Skeletal muscle cell (primary cell): ENCODE results near the gene TKT.
"Not testable (repeated sequence)": the region's sequence is repeated elsewhere in the genome, so short reads cannot be mapped to it uniquely, and the experiment has no call there.

ENCODE experiments used
- DNase-seq: peaks from one replicate; pipeline ENCODE4 v3.0.0-alpha.2; 2010; ENCODE audit warnings: low read depth
- H3K4me3 ChIP-seq: 2 replicates; pipeline ENCODE4 v1.5.1; 2011; ENCODE audit warnings: low read depth, mild to moderate bottlenecking, control low read depth, low read length, moderate library complexity

TKT gene

GRCh38 chr3:53261712-53262111 is 5.9 kb upstream of the TKT start:
- no peak overlapping the region for H3K4me3 ChIP-seq
- DNase-seq = no peak

- no peak for DNase-seq
- no peak overlapping the region for H3K4me3 ChIP-seq
These were observed 4.5 kb upstream of the TKT start for GRCh38 chr3:53260286-53260785.

DNA sequence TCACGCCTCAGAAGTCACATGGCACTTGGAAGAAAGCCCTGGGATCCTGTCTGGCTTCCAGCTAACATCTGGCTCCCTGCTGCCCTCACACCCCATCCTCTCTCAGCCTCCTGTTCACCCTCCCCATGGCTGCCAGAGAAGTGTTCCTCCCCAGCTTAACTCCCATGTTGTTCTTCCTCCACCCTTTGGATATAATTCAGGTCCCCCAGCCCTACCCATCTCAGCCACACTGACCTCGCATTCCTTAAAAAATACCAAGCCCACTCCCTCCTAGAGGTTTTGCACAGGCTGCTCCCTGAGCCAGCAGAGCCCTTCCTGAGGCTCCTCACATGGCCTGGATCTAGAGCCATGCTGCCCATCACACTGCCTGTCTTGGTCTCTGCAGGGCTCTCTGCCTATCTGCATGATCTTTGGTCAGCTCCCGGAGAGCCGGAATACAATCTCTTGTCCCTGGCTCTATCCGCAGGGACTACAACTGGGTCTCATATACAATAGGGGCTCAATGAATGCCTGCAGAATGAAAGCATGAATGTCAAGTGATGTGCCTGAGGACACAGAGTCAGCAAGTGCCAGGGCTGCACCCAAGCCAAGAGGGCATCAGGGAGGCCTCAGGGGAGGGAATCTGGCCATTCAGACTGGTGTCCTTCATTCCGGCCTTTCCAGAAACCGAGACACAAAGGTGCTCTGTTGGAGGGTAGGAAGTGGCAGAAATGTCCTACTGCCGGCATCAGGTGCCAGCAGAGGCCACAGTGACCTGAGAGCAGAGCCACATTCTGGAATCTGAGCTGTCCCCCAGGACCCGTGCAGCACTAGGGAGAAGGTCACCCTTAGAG is 3.8 kb upstream of the TKT start:
- DNase-seq = no peak
- H3K4me3 ChIP-seq = no peak overlapping the region

- DNase-seq = no peak
- no peak overlapping the region for H3K4me3 ChIP-seq
These were observed 3.0 kb upstream of the TKT start for GRCh38 chr3:53258600-53259426.

- H3K4me3 ChIP-seq = no peak overlapping the region
- DNase-seq = no peak
These were observed 1.6 kb upstream of the TKT start for GRCh38 chr3:53257465-53257864.

- no peak overlapping the region for H3K4me3 ChIP-seq
These were observed 858 bp upstream of the TKT start for GRCh38 chr3:53256704-53257055.

GRCh38 chr3:53255423-53255774 is 423 bp downstream of the TKT start:
- H3K4me3 ChIP-seq = peak overlapping the region; percentile 83
- no peak for DNase-seq

More at GRCh38 chr3:53256704-53257055, 858 bp upstream of the TKT start:
- no peak for DNase-seq

DNA sequence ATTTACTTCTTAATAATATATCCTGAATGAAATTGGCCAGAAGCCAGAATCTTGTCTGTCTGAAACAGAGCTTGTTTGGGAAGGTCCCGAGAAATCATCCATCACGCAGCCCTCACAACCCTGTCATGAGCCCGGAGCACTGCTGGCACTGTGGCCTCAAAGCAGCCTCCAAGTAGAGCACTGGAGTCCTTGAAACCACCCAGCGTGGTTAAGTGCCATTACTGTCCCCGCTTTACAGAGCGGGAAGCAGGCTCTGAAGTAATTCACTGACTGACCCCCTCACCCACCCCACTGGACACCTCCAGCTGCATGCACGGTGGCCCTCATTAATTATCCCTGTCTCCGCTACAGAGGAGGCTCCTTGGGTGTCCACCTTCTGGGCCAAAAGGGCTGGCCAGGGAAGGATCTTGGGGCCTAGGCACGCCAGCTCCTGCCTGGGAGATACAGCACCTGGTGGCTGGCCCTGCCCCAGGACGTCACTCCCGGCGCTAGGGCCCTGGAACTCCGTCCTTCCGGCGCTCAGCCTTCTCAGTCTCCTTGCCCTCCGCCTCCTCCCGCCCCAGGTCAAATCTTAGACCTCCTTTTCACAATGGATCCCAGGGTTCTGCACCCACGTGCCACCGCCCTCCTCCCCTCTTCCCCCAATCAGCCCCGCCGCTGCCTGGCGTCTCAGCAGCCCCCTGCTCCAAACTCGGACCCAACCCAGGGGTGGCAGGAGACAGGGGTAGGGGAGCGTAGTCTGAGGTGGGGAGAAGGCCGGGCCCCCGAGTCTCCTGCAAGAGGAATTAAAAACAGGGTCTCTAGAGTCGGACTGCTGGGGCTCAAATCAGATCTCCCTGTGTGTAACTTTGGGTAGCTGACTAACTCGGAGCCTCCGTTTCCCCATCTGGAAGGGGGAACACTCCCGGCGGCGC is 1.1 kb downstream of the TKT start:
- H3K4me3 ChIP-seq = peak overlapping the region; percentile 83
- no peak for DNase-seq

DNA sequence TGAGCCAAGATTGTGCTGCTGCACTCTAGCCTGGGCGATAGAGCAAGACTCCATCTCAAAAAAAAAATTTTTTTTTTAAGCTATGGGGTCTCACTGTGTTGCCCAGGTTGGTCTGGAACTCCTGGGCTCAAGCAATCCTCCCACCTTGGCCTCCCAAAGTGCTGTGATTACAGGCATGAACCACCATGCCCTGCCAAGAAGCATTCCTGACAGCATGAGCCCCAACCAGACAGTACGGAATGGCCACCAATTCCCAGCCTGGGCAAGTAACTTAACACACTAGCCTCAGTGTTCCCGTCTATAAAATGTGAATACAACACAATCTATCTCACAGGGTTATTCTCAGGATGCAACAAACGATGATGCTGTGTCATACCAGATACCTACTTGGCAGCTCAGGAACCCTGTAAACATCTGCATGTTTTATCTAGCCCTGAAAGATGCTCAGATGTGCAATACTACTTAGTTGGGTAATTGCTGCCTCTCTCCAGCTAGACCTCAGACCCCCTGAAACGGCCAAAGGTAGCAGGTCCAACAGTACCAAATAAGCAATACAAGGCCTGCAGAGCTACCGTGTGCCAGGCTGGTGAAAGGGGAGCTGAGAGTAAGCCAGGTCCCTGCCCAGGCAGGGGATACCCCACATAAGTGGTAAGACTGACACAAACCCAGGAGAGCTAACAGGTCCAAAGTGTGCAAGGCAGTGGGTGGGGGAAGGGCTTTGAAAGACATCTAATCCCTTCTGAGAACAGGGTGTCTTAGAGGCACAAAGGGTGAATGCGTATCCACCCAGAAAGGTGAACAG is 1.9 kb downstream of the TKT start:
- peak overlapping the region; percentile 83 for H3K4me3 ChIP-seq

GRCh38 chr3:53252947-53253322 is 2.9 kb downstream of the TKT start:
- peak overlapping the region; percentile 83 for H3K4me3 ChIP-seq
- not testable (repeated sequence) for DNase-seq

More for the DNA sequence above, 1.9 kb downstream of the TKT start:
- no peak for DNase-seq

- peak overlapping the region; percentile 83 for H3K4me3 ChIP-seq
- DNase-seq = no peak
These were observed 3.5 kb downstream of the TKT start for GRCh38 chr3:53252096-53252946.

GRCh38 chr3:53250881-53251605 is 4.8 kb downstream of the TKT start:
- peak overlapping the region; percentile 5 for H3K4me3 ChIP-seq
- DNase-seq = no peak

DNA sequence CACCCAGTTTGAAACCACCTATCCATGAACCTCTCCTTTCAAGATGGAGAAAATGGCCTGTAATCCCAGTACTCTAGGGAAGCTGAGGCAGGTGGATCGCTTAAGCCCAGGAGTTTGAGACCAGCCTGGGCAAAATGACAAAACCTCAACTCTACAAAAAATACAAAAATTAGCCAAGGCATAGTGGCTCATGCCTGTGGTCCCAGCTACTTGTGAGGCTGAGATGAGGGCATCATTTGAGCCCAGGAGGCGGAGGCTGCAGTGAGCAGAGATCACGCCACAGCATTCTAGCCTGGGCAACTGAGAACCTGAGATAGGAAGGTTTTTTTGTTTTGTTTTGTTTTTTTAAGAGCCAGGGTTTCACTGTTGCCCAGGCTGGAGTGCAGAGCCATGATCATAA is 5.4 kb downstream of the TKT start:
- H3K4me3 ChIP-seq = no peak overlapping the region
- DNase-seq = no peak

DNA sequence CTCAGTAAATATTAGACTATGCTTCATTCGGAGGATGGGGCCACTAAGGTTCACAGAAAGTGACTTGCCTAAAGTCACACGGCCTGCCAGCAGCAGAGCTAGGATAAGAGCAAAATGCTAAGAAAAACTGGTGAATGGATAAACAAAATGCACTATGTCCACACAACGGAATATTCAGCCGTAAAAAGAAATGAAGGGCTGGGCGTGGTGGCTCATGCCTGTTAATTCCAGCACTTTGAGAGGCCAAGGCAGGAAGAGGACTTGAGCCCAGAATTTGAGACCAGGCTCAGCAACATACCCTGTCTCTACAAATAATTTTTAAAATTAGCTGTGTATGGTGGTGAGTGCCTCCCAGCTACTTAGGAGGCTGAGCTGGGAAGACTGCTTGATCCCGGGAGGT is 7.7 kb downstream of the TKT start:
- H3K4me3 ChIP-seq = no peak overlapping the region

DNA sequence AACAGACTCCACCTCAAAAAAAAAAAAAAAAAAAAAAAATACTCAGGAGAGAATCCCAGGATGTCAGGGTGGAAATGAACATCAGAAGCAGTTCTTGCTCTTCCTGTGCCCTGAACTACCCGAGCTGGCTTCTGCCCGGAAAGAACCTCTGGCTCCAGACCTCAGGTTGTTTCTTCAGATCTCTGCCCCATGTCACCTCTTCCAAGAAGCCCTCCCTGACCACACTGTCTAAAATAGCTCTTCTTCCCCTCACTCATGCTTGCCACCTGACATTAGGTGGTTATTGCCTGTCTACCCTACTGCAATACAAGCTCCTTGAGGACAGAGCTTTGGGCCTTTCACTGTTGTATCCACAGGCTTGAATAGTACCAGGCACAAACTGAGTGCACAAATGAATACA is 8.2 kb downstream of the TKT start:
- H3K4me3 ChIP-seq = no peak overlapping the region
- no peak for DNase-seq

More for the DNA sequence above, 7.7 kb downstream of the TKT start:
- no peak for DNase-seq

DNA sequence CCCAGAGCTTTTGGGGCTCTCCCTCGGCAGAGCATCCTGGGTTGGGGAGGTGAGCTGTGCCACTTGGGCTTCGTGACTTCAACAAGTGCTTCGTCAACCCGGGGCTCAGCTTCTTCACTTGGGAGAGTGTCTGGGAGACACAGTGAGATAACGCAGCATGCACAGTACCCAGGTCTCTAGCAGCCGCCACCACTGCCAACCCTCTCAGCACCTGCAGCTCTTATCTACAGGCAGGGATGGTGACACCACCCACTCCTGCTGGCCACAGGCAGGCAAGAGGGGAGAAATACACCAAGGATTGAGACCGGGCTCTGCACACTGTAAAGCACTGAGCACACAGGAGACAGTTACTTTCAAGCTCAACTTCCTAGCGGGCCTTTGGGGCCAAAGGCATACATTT is 11.6 kb downstream of the TKT start:
- H3K4me3 ChIP-seq = no peak overlapping the region
- no peak for DNase-seq

GRCh38 chr3:53243785-53244184 is 12.0 kb downstream of the TKT start:
- H3K4me3 ChIP-seq = no peak overlapping the region
- DNase-seq = no peak
